HepG2 (cell line): ENCODE measurements around the gene RAMP1. TPM values are rescaled to one million over a fixed set of nuclear protein-coding genes. Genes with fewer than 3 reads are reported as not detected.

ENCODE experiments used
- DRAP1 ChIP-seq: IDR thresholded peaks from 2 replicates; pipeline ENCODE4 v1.6.1; 2016; ENCODE audit warnings: missing genetic modification reagents, missing compliant biosample characterization
- DZIP1 ChIP-seq: sonication (generic); formaldehyde crosslinking; IDR thresholded peaks from 2 replicates; pipeline ENCODE4 v1.5.0; 2020; ENCODE audit warnings: mild to moderate bottlenecking, missing genetic modification reagents
- FOSL2 ChIP-seq: sonication (generic); formaldehyde crosslinking; IDR thresholded peaks from 2 replicates; pipeline ENCODE4 v1.4.0; 2020; ENCODE audit warnings: missing genetic modification reagents
- KLF16 ChIP-seq, 2 experiments: sonication (generic) in 1 of 2; formaldehyde crosslinking in 1 of 2; IDR thresholded peaks; 2 replicates each; pipeline versions ENCODE4 v1.6.1 to v1.8.0; 2016 to 2023; ENCODE audit warnings: missing genetic modification reagents in 2 of 2, missing compliant biosample characterization in 1 of 2
- NFIB ChIP-seq: sonication (generic); formaldehyde crosslinking; IDR thresholded peaks from 2 replicates; pipeline ENCODE4 v1.9.0; 2021; ENCODE audit warnings: missing genetic modification reagents, mild to moderate bottlenecking, borderline replicate concordance
- PITX1 ChIP-seq: sonication (generic); formaldehyde crosslinking; IDR thresholded peaks from 2 replicates; pipeline ENCODE4 v1.5.1; 2020; ENCODE audit warnings: mild to moderate bottlenecking, missing genetic modification reagents
- RAD21 ChIP-seq: fragments of 450-650 bp; formaldehyde crosslinking; IDR thresholded peaks from 2 replicates; pipeline ENCODE4 v1.5.0; 2020; ENCODE audit warnings: mild to moderate bottlenecking
- TSC22D2 ChIP-seq: sonication (generic); formaldehyde crosslinking; IDR thresholded peaks from 2 replicates; pipeline ENCODE4 v1.5.1; 2020; ENCODE audit warnings: missing genetic modification reagents, mild to moderate bottlenecking, borderline replicate concordance
- WIZ ChIP-seq: sonication (generic); formaldehyde crosslinking; IDR thresholded peaks from 2 replicates; pipeline ENCODE4 v1.5.1; 2020; ENCODE audit warnings: mild to moderate bottlenecking, missing genetic modification reagents
- ZFP91 ChIP-seq: sonication (generic); formaldehyde crosslinking; IDR thresholded peaks from 2 replicates; pipeline ENCODE4 v1.9.0; 2022; ENCODE audit warnings: missing genetic modification reagents, mild to moderate bottlenecking, borderline replicate concordance
- ZNF205 ChIP-seq: IDR thresholded peaks from 2 replicates; pipeline ENCODE4 v1.6.1; 2018; ENCODE audit warnings: missing biosample characterization, missing genetic modification reagents
- ZNF331 ChIP-seq: sonication (generic); formaldehyde crosslinking; IDR thresholded peaks from 2 replicates; pipeline ENCODE4 v1.4.0; 2020; ENCODE audit warnings: missing genetic modification reagents
- polyA plus RNA-seq, 8 experiments: library from polyadenylated mRNA; depleted of rRNA in 3 of 8; stranded (reverse) in 7 of 8; unstranded in 1 of 8; fragments of >200 nt; fragmentation: Illumina TruSeq in 4 of 8; extraction: Trizol in 4 of 8; gene quantifications; 2 replicates each; pipeline versions ENCODE4 v1.2.1 to v1.2.3, GENCODE V29; 2011 to 2016; ENCODE audit warnings: low read depth in 4 of 8, missing spikeins in 1 of 8, mixed read lengths in 1 of 8; ENCODE audit not compliant: insufficient read depth in 1 of 8
- total RNA-seq, 5 experiments: library from RNA; depleted of rRNA; stranded (reverse); fragments of >200 nt; fragmentation: Illumina TruSeq; extraction: Trizol; gene quantifications; 2 replicates each; pipeline ENCODE4 v1.2.3, GENCODE V29; 2016; ENCODE audit warnings: low read depth in 1 of 5
- TF ChIP-seq, protein P1 (sequence below): sonication (generic); formaldehyde crosslinking; IDR thresholded peaks from 2 replicates; pipeline ENCODE4 v1.4.0; 2020; ENCODE audit warnings: missing genetic modification reagents
- TF ChIP-seq, protein P2 (sequence below): sonication (generic); formaldehyde crosslinking; IDR thresholded peaks from 2 replicates; pipeline ENCODE4 v1.5.0; 2020; ENCODE audit warnings: mild to moderate bottlenecking, missing genetic modification reagents, moderate library complexity
- TF ChIP-seq, protein P3 (sequence below): IDR thresholded peaks from 2 replicates; pipeline ENCODE4 v1.6.1; 2016; ENCODE audit warnings: mild to moderate bottlenecking
- TF ChIP-seq, protein P4 (sequence below): sonication (generic); IDR thresholded peaks from 2 replicates; pipeline ENCODE4 v1.6.1; 2016; ENCODE audit warnings: low read depth, borderline replicate concordance

Gene RAMP1
- total and polyA plus RNA-seq, 2 of the 13 experiments (the other 11 are each of a cell fraction or from before 2014, with no cell fraction given), result 0.29 to 0.61 TPM

- TF ChIP-seq ZFP91 (CRISPR knock-in tag) (peak; percentile 72; the same call in 1 of the 2 replicates), KLF16 (CRISPR knock-in tag; IDR thresholded peaks at IDR 0.05) (0 out of 4 replicates have a peak, but pooled peaks of 1 of the 2 experiments have one; percentile 25), WIZ (CRISPR knock-in tag) (no peak), ZNF331 (CRISPR knock-in tag) (peak; percentile 46; the same call in 1 of the 2 replicates), NFIB (no peak), DZIP1 (CRISPR knock-in tag) (0 out of 2 replicates have a peak, but pooled peaks have one; percentile 49), PITX1 (CRISPR knock-in tag) (0 out of 2 replicates have a peak, but pooled peaks have one; percentile 28), FOSL2 (CRISPR knock-in tag) (peak; percentile 53), ZNF205 (CRISPR knock-in tag) (0 out of 2 replicates have a peak, but pooled peaks have one; percentile 8), DRAP1 (CRISPR knock-in tag) (peak; percentile 50), TSC22D2 (CRISPR knock-in tag) (0 out of 2 replicates have a peak, but pooled peaks have one; percentile 72), RAD21 (CRISPR knock-in tag) (peak; percentile 96)
- TF ChIP-seq, protein P1, sequence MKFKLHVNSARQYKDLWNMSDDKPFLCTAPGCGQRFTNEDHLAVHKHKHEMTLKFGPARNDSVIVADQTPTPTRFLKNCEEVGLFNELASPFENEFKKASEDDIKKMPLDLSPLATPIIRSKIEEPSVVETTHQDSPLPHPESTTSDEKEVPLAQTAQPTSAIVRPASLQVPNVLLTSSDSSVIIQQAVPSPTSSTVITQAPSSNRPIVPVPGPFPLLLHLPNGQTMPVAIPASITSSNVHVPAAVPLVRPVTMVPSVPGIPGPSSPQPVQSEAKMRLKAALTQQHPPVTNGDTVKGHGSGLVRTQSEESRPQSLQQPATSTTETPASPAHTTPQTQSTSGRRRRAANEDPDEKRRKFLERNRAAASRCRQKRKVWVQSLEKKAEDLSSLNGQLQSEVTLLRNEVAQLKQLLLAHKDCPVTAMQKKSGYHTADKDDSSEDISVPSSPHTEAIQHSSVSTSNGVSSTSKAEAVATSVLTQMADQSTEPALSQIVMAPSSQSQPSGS, result 0 out of 2 replicates have a peak, but pooled peaks have one; percentile 40
- TF ChIP-seq, protein P2, sequence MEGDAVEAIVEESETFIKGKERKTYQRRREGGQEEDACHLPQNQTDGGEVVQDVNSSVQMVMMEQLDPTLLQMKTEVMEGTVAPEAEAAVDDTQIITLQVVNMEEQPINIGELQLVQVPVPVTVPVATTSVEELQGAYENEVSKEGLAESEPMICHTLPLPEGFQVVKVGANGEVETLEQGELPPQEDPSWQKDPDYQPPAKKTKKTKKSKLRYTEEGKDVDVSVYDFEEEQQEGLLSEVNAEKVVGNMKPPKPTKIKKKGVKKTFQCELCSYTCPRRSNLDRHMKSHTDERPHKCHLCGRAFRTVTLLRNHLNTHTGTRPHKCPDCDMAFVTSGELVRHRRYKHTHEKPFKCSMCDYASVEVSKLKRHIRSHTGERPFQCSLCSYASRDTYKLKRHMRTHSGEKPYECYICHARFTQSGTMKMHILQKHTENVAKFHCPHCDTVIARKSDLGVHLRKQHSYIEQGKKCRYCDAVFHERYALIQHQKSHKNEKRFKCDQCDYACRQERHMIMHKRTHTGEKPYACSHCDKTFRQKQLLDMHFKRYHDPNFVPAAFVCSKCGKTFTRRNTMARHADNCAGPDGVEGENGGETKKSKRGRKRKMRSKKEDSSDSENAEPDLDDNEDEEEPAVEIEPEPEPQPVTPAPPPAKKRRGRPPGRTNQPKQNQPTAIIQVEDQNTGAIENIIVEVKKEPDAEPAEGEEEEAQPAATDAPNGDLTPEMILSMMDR (CRISPR knock-in tag), result peak; percentile 97
- TF ChIP-seq, protein P3, sequence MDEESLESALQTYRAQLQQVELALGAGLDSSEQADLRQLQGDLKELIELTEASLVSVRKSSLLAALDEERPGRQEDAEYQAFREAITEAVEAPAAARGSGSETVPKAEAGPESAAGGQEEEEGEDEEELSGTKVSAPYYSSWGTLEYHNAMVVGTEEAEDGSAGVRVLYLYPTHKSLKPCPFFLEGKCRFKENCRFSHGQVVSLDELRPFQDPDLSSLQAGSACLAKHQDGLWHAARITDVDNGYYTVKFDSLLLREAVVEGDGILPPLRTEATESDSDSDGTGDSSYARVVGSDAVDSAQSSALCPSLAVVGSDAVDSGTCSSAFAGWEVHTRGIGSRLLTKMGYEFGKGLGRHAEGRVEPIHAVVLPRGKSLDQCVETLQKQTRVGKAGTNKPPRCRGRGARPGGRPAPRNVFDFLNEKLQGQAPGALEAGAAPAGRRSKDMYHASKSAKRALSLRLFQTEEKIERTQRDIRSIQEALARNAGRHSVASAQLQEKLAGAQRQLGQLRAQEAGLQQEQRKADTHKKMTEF (CRISPR knock-in tag), result 0 out of 2 replicates have a peak, but pooled peaks have one; percentile 24
- TF ChIP-seq, protein P4, sequence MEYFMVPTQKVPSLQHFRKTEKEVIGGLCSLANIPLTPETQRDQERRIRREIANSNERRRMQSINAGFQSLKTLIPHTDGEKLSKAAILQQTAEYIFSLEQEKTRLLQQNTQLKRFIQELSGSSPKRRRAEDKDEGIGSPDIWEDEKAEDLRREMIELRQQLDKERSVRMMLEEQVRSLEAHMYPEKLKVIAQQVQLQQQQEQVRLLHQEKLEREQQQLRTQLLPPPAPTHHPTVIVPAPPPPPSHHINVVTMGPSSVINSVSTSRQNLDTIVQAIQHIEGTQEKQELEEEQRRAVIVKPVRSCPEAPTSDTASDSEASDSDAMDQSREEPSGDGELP, result peak; percentile 91; the same call in 1 of the 2 replicates
Measured at GRCh38 chr2:237858294-237859081, 935 bp upstream of the RAMP1 start (continued).
